Measurements from ENCODE around the gene TMEM125.

The TMEM125 gene

DNA sequence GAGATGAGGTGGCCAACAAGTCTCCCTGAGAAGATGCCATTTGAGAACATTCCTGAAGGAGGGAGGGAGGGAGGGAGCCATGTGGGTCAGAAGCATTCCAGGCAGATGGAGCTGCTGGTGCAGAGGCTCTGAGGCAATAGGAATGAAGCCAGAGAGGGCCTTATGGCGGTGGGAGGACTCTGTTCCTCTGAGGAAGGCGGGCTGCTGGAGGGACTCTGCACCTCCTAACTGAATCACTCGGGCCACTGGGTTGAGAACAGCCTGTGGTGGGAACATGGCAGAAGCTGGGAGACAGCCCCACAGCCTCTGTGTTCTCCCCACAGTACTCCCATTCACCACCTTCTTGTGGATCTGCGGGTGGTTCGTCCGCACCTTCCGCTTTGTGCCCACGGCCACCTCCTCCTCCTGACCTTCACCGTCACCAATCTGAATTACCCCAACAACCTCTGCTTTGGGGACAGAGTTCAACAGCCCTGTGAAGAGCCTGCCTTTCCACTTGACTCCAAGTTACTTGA is 2.4 kb upstream of the TMEM125 start:
- H3K4me3 ChIP-seq (replicated peaks in 1 of 2; ENCODE audit: low read depth in 2 of 2, low read length in 2 of 2), result no peak overlapping the region
- TF ChIP-seq, protein P1, sequence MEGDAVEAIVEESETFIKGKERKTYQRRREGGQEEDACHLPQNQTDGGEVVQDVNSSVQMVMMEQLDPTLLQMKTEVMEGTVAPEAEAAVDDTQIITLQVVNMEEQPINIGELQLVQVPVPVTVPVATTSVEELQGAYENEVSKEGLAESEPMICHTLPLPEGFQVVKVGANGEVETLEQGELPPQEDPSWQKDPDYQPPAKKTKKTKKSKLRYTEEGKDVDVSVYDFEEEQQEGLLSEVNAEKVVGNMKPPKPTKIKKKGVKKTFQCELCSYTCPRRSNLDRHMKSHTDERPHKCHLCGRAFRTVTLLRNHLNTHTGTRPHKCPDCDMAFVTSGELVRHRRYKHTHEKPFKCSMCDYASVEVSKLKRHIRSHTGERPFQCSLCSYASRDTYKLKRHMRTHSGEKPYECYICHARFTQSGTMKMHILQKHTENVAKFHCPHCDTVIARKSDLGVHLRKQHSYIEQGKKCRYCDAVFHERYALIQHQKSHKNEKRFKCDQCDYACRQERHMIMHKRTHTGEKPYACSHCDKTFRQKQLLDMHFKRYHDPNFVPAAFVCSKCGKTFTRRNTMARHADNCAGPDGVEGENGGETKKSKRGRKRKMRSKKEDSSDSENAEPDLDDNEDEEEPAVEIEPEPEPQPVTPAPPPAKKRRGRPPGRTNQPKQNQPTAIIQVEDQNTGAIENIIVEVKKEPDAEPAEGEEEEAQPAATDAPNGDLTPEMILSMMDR (IDR thresholded peaks at IDR 0.05; ENCODE audit: low read depth, low read length), result no peak
- DNase-seq (ENCODE audit: low read depth in 2 of 2), result peak; percentile 46 to 72

DNA sequence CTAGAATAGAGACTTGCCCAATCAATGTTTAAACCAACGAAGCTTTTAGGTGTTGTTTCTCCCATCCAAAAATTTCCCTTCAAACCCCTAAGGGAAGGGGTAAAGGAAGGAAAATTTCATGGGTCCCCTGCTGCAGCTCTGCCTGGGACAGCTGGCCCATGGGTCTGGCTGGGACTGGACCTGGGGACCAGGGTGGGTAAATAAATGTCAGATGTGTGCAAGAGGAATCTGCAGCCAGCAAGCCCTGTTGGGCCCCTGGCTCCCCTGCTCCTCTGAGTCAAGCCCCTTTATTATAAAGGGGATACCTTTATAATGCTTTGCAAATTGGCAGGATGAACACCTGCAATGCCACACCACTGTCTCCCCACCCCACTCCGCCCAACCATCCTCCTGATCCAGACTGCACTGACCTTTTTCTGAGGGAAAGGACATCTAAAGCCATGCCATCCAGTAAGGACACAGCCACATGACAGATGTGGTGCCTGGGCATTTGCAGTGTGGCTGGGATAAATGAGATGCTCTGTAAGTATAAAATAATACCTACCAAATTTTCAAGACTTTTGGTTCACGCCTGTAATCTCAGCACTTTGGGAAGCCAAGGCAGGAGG is 1.9 kb upstream of the TMEM125 start:
- H3K4me3 ChIP-seq (replicated peaks in 1 of 2; ENCODE audit: low read depth in 2 of 2, low read length in 2 of 2), result no peak overlapping the region
- no peak for DNase-seq (ENCODE audit: low read depth in 2 of 2)
- TF ChIP-seq, protein P1 (IDR thresholded peaks at IDR 0.05; ENCODE audit: low read depth, low read length), result no peak

GRCh38 chr1:43270421-43271095 is 775 bp downstream of the TMEM125 start:
- TF ChIP-seq, protein P1 (IDR thresholded peaks at IDR 0.05; ENCODE audit: low read depth, low read length), result no peak
- DNase-seq (ENCODE audit: low read depth in 2 of 2), result peak in 1 of 2 donors; percentile 10
- no peak overlapping the region for H3K4me3 ChIP-seq (replicated peaks in 1 of 2; ENCODE audit: low read depth in 2 of 2, low read length in 2 of 2)

DNA sequence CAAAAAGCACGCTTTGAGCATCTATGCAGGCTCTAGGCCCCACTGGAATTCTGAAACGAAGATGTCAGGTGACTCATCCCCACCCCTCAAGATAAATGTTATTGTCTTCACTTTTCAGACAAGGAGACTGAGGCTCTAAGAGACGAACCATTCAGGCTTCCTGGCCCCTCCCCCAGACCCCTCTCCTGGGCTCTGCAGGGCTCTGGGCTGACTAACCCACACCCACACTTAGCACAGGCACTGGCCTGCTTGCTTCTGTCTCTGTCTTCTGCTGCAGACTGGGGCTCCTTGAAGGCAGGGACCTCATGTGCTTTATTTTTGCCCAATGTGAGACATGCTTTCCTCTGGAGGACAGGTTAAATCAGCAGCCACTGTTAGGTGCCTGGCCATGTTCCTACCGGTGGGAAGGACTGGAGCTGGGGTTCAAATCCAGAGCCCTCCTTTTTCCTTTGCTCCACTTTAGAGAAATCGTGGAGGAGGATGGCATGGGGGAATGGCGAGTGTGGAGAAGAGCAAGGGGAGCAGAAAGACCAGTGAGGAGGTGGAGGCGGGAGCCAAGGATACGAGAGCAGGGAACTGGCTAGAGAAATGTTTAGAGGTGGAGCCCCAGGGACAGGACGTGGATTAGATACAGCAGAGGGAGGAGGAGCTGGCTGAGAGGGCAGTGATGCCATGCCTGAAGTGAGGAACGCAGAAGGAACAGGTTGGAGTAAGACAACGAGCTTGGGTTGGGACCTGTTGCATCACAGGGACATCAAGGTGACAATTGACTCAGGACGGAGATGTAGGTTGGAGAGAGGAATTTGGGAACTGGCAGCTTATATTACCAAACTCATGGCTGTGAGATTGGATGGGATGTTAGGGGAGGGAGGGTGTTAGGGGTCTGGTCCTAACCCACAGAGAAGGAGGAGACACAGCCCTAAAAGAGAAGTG is 1.7 kb downstream of the TMEM125 start:
- no peak overlapping the region for H3K4me3 ChIP-seq (replicated peaks in 1 of 2; ENCODE audit: low read depth in 2 of 2, low read length in 2 of 2)
- TF ChIP-seq, protein P1 (IDR thresholded peaks at IDR 0.05; ENCODE audit: low read depth, low read length), result no peak
- no peak for DNase-seq (ENCODE audit: low read depth in 2 of 2)

- TF ChIP-seq, protein P1 (IDR thresholded peaks at IDR 0.05; ENCODE audit: low read depth, low read length), result no peak
Measured at GRCh38 chr1:43272161-43272560, 2.4 kb downstream of the TMEM125 start.

More at GRCh38 chr1:43272161-43272560, 2.4 kb downstream of the TMEM125 start:
- DNase-seq (ENCODE audit: low read depth in 2 of 2), result no peak
- no peak overlapping the region for H3K4me3 ChIP-seq (replicated peaks in 1 of 2; ENCODE audit: low read depth in 2 of 2, low read length in 2 of 2)

All from cardiac fibroblast (primary cell).